B cell (primary cell): ENCODE measurements around the gene ZBTB5. TPM values are rescaled to one million over a fixed set of nuclear protein-coding genes. Genes with fewer than 3 reads are reported as not detected.

ENCODE experiments used
- polyA plus RNA-seq: library from polyadenylated mRNA; depleted of rRNA; stranded (reverse); fragments of >200 nt; gene quantifications from 2 replicates; pipeline ENCODE4 v1.2.3, GENCODE V29; 2012
- total RNA-seq, 2 donors: library from RNA; stranded (reverse); fragments of 120-200 nt in 1 of 2; gene quantifications; 1 replicate in 1 of 2; 2 replicates in 1 of 2; pipeline versions ENCODE4 v1.2.3 to v1.2.4, GENCODE V29; 2013 to 2022

Gene ZBTB5
- total and polyA plus RNA-seq, 2 donors (not counting 1 experiment from before 2014, with no cell fraction given): 12.8 to 27.6 TPM

Other genes with a start within 250 kb of the ZBTB5 start
- gene GRHPR, start 42.8 kb downstream of the ZBTB5 start, total RNA-seq: 121 and 122 TPM in 2 replicates
- gene GRHPR, start 42.8 kb downstream of the ZBTB5 start, polyA plus RNA-seq: 68.6 and 138 TPM in 2 replicates
- gene POLR1E, start 20.5 kb upstream of the ZBTB5 start, total RNA-seq: 30.3 and 31.0 TPM in 2 replicates
- gene POLR1E, start 20.5 kb upstream of the ZBTB5 start, polyA plus RNA-seq: 9.2 and 11.6 TPM in 2 replicates
- 67.3 and 68.0 TPM in 2 replicates for gene FBXO10, start 110.9 kb upstream of the ZBTB5 start, total RNA-seq
- gene FBXO10, start 110.9 kb upstream of the ZBTB5 start, polyA plus RNA-seq: 12.3 and 18.6 TPM in 2 replicates
- 39.7 and 44.4 TPM in 2 replicates for gene TOMM5, start 127.1 kb upstream of the ZBTB5 start, total RNA-seq
- gene TOMM5, start 127.1 kb upstream of the ZBTB5 start, polyA plus RNA-seq: 30.6 and 33.9 TPM in 2 replicates
- gene FRMPD1, start 185.5 kb upstream of the ZBTB5 start, total RNA-seq: 0.05 TPM in 1 of 2 replicates, not detected in the other
- not detected in 2 replicates for gene FRMPD1, start 185.5 kb upstream of the ZBTB5 start, polyA plus RNA-seq